BJ (cell line): ENCODE data around the gene SPOP. TPM values are rescaled to one million over a fixed set of nuclear protein-coding genes. Genes with fewer than 3 reads are reported as not detected.

Experiments
- CTCF ChIA-PET: fragments of 350-600 bp; formaldehyde crosslinking; extraction: SDS; loops from one replicate; lab custom pipeline; 2021; ENCODE audit warnings: antibody characterized with exemption, inconsistent platforms; lab: Yijun Ruan, JAX
- POLR2A ChIA-PET: fragments of 300-600 bp; sonication (Branson Sonifier 250); formaldehyde crosslinking; extraction: SDS; loops from one replicate; lab custom pipeline; 2021; ENCODE audit warnings: antibody characterized with exemption; lab: Charles Lee
- DNase-seq: peaks from one replicate; pipeline ENCODE4 v3.0.0-alpha.2; 2011; ENCODE audit warnings: low read depth
- H3K27me3 ChIP-seq: 2 replicates; pipeline ENCODE4 v1.6.0; 2011; ENCODE audit warnings: low read length; ENCODE audit not compliant: control insufficient read depth, insufficient read depth
- H3K36me3 ChIP-seq: 2 replicates; pipeline ENCODE4 v1.5.1; 2011; ENCODE audit warnings: low read length; ENCODE audit not compliant: control insufficient read depth, insufficient read depth
- H3K4me3 ChIP-seq: 2 replicates; pipeline ENCODE4 v1.5.1; 2011; ENCODE audit warnings: low read depth, mild to moderate bottlenecking, control low read depth, low read length
- polyA plus RNA-seq: library from polyadenylated mRNA; depleted of rRNA; stranded (reverse); fragments of >200 nt; gene quantifications from 2 replicates; pipeline ENCODE4 v1.2.3, GENCODE V29; 2011
- TF ChIP-seq, protein P1 (sequence below): IDR thresholded peaks from 2 replicates; pipeline ENCODE4 v1.5.1; 2011; ENCODE audit warnings: low read depth, mild to moderate bottlenecking, control low read depth, inconsistent platforms, low read length, moderate library complexity; ENCODE audit not compliant: insufficient read depth

The SPOP gene
- polyA plus RNA-seq, 1 experiment, result 136 TPM

DNA sequence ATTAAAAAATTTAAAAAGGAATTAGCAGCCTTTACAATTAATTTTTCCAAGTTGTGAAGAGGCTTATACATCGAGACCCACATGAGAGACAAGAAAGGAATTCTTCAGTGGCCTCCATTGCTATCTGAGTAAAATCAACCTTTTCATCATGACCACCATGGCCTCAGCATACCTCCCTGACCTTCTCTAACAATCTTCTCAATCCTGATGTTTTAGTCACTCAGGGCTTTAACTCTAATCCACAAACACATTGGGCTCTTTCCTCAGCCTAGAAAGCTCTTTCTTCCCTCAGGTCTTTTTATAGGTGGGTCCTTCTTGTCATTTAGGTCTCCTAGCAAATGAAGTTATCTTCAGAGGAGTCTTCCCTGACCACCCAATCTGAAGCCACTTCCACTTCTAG, 46.4 kb downstream of the SPOP start:
- Histone ChIP-seq H3K36me3 (no peaks in the 10 kb centered on the region), H3K27me3 (no peaks in the 10 kb centered on the region), H3K4me3 (no peak overlapping the region)
- DNase-seq, result no peak
- ChIA-PET CTCF (interaction anchor here (1.0 kb wide), 1 partner anchor 53 kb away, joined by 5 read pairs; no protein-coding TSS in a partner anchor), POLR2A (interaction anchor here (0.9 kb wide), 1 partner anchor 60 kb away, joined by 4 read pairs; no protein-coding TSS in a partner anchor)
- TF ChIP-seq, protein P1, sequence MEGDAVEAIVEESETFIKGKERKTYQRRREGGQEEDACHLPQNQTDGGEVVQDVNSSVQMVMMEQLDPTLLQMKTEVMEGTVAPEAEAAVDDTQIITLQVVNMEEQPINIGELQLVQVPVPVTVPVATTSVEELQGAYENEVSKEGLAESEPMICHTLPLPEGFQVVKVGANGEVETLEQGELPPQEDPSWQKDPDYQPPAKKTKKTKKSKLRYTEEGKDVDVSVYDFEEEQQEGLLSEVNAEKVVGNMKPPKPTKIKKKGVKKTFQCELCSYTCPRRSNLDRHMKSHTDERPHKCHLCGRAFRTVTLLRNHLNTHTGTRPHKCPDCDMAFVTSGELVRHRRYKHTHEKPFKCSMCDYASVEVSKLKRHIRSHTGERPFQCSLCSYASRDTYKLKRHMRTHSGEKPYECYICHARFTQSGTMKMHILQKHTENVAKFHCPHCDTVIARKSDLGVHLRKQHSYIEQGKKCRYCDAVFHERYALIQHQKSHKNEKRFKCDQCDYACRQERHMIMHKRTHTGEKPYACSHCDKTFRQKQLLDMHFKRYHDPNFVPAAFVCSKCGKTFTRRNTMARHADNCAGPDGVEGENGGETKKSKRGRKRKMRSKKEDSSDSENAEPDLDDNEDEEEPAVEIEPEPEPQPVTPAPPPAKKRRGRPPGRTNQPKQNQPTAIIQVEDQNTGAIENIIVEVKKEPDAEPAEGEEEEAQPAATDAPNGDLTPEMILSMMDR, result no peak

DNA sequence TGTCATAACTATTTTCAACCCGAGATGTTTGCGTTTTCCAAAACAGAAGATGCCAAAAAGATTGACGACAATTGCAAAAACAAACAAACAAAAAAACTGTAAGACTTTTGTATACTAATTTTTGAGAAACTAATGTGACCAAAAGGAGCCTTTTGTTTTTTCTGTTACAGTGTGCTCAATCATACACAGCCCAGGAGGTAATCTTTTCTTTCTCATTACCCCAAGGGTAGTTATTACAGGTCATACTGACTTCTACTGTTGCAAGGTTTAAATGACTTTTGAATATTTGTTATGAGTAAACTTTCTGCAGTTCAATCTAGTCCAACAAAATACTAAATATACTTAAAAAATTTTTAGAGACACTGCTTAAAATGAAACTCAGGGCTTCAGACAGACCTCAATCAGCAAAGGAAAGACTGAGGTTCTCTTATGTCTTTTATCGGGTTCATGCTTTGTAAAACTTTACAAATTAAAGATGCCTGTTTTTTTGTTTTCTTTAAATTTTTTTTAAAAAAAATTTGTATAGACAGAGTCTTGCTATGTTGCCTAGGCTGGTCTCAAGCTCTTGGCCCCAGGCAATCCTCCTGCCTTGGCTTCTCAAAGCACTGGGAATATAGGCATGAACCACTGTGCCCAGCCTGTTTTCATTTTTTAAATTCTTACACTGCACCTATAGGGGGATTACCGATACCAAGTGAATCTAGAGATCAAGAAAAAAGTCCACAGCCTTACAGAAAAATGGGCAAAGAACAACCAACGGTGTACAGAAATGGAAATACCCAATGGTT, 47.6 kb downstream of the SPOP start:
- POLR2A ChIA-PET, result interaction anchor here (0.6 kb wide), 1 partner anchor 16 kb away, joined by 6 read pairs; no protein-coding TSS in a partner anchor
- no peaks in the 10 kb centered on the region for H3K36me3 ChIP-seq
- CTCF ChIA-PET, result no interaction called here
- no peak overlapping the region for H3K4me3 ChIP-seq
- TF ChIP-seq, protein P1, result no peak
- H3K27me3 ChIP-seq, result no peaks in the 10 kb centered on the region
- no peak for DNase-seq

GRCh38 chr17:49629447-49629846, 48.5 kb downstream of the SPOP start:
- H3K4me3 ChIP-seq, result no peak overlapping the region
- no peaks in the 10 kb centered on the region for H3K36me3 ChIP-seq
- POLR2A ChIA-PET, result interaction anchor here (0.6 kb wide), 1 partner anchor 17 kb away, joined by 6 read pairs; no protein-coding TSS in a partner anchor
- TF ChIP-seq, protein P1, result no peak
- CTCF ChIA-PET, result interaction anchor here (3.1 kb wide), 1 partner anchor 11 kb away, joined by 12 read pairs; no protein-coding TSS in a partner anchor
- DNase-seq, result no peak
- H3K27me3 ChIP-seq, result no peaks in the 10 kb centered on the region

DNA sequence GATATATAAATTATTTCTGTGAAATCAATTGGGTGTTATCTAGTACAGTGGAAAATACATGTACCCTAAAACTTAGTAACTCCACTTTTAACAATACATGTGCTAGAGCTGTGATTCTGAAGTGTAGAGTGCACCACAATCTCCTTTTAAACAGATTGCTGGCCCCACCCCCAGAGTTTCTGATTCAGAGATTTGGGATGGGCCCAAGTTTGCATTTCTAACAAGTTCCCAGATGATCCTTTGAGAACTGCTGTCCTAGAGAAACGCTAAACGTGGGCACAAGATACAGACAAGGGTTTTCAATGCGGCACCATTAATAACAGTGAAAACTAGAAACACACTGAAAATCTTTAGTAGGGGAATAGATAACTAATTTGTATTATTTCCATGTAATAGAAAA, 53.0 kb downstream of the SPOP start:
- ChIA-PET POLR2A (no interaction called here), CTCF (no interaction called here)
- no peak for DNase-seq

GRCh38 chr17:49621946-49622529, 55.9 kb downstream of the SPOP start:
- no peaks in the 10 kb centered on the region for H3K27me3 ChIP-seq
- TF ChIP-seq, protein P1, result no peak
- DNase-seq, result no peak
- ChIA-PET POLR2A (no interaction called here), CTCF (interaction anchor here (0.7 to 1.5 kb wide), 4 partner anchors 9 to 374 kb away, joined by 3 to 4 read pairs (median 3); no protein-coding TSS in a partner anchor)
- H3K36me3 ChIP-seq, result peaks cover 7% of the 10 kb centered on the region
- H3K4me3 ChIP-seq, result no peak overlapping the region

More for the DNA sequence above, 53.0 kb downstream of the SPOP start:
- Histone ChIP-seq H3K36me3 (peaks cover 3% of the 10 kb centered on the region), H3K4me3 (no peak overlapping the region), H3K27me3 (no peaks in the 10 kb centered on the region)
- TF ChIP-seq, protein P1, result no peak
